ENCODE data around the gene PDC. TPM values are rescaled to one million over a fixed set of nuclear protein-coding genes. Genes with fewer than 3 reads are reported as not detected.

The PDC gene
- not detected for total RNA-seq

DNA sequence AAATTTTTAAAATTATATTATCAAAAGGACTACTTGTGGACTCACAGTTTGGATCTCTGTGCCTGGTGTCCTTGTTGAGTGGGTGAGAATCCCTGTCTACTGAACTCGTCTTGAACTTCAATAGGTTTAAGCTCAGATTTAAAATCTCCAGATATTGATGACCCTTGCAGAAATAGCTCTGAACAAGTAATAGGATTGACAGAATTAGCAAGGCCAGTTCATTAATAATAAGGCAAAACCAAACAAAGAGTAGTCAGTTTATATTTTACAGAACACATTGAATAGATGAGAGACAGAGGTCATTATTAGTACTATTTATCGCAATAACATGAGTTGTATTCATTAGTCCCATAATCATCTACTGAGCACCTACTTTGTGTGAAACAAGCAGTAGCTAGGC is at the start of gene PDC:
Gene PDC, minus strand, starts transcription at position 101 of the 400 bp plus-strand sequence. CDS start 11,655 bp downstream, outside the sequence.
- Histone ChIP-seq H3K4me3 (no peak within 1 kb of the TSS), H3K27ac (replicated peaks in 1 of 4) (no peak within 1 kb of the TSS), H3K4me1 (no peaks in the 10 kb centered on the region), H3K27me3 (no peaks in the 10 kb centered on the region), H3K36me3 (no peaks in the 10 kb centered on the region), H3K9me3 (no peaks in the 10 kb centered on the region)
- TF ChIP-seq POLR2AphosphoS5 (IDR thresholded peaks at IDR 0.05): no peak
- TF ChIP-seq, protein P1, sequence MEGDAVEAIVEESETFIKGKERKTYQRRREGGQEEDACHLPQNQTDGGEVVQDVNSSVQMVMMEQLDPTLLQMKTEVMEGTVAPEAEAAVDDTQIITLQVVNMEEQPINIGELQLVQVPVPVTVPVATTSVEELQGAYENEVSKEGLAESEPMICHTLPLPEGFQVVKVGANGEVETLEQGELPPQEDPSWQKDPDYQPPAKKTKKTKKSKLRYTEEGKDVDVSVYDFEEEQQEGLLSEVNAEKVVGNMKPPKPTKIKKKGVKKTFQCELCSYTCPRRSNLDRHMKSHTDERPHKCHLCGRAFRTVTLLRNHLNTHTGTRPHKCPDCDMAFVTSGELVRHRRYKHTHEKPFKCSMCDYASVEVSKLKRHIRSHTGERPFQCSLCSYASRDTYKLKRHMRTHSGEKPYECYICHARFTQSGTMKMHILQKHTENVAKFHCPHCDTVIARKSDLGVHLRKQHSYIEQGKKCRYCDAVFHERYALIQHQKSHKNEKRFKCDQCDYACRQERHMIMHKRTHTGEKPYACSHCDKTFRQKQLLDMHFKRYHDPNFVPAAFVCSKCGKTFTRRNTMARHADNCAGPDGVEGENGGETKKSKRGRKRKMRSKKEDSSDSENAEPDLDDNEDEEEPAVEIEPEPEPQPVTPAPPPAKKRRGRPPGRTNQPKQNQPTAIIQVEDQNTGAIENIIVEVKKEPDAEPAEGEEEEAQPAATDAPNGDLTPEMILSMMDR (IDR thresholded peaks at IDR 0.05): no peak
- TF ChIP-seq EP300 (IDR thresholded peaks at IDR 0.05): no peak
- TF ChIP-seq POLR2A (IDR thresholded peaks at IDR 0.05; ENCODE audit: low read depth): no peak
- no peak for DNase-seq (ENCODE audit: extremely low spot score)
- intact Hi-C loops (cut with DNase I): no loop called here
- WGBS: 95% methylated on average over 2 of the region's 2 CpGs

DNA sequence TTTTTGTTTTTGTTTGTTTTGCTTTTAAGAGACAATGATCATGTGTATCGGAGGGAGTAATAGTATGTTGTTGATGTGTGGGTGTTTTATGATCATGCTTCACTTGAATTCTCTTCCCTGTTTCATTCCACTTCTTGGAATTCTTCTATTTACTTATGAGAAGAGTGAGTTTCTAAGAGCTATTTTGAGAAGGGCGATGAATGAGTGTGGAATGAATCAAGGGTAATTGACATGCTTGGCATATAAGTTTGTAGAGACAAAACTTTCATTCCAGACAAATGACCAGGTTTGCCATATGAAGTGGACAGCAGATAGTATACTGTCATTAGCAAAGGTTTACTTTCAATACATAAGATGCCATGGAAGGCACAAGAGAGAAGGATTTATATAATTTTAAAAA is 42.3 kb upstream of the PDC start:
- Histone ChIP-seq H3K36me3 (no peaks in the 10 kb centered on the region), H3K9me3 (peaks cover 0 to 23% (median 9%) of the 10 kb centered on the region in 4 donors), H3K4me3 (no peak overlapping the region), H3K27me3 (no peaks in the 10 kb centered on the region), H3K27ac (replicated peaks in 1 of 4) (no peak overlapping the region), H3K4me1 (no peaks in the 10 kb centered on the region)
- intact Hi-C loops (cut with DNase I): no loop called here
- TF ChIP-seq, protein P1 (IDR thresholded peaks at IDR 0.05): no peak
- no peak for TF ChIP-seq POLR2A (IDR thresholded peaks at IDR 0.05; ENCODE audit: low read depth)
- TF ChIP-seq POLR2AphosphoS5 (IDR thresholded peaks at IDR 0.05): no peak
- TF ChIP-seq EP300 (IDR thresholded peaks at IDR 0.05): no peak
- no peak for DNase-seq (ENCODE audit: extremely low spot score)
- 80% methylated on average over 2 of the region's 2 CpGs for WGBS

DNA sequence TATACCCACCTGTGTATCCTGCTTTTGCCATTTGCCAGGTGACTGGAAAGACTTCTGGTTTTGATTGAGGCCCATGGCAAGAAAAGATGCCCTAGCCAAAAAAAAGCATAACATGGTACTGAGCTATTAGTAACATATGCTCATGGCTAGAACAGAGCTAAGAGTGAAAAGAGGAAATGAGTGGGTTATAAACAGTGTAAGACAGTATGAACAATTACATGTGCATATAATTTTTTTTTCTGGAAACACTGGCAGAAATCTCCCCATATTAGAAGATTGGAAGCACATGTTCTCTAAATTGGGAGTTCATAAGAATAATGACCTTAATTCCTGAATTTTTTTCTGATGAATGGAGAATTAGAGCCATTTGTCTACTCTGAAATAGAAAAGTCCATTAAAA is 41.2 kb upstream of the PDC start:
- intact Hi-C loops (cut with DNase I): no loop called here
- no peak for TF ChIP-seq POLR2A (IDR thresholded peaks at IDR 0.05; ENCODE audit: low read depth)
- TF ChIP-seq, protein P1 (IDR thresholded peaks at IDR 0.05): no peak
- TF ChIP-seq EP300 (IDR thresholded peaks at IDR 0.05): no peak
- no peak for TF ChIP-seq POLR2AphosphoS5 (IDR thresholded peaks at IDR 0.05)
- no peak overlapping the region for H3K4me3 ChIP-seq
- no peak overlapping the region for H3K27ac ChIP-seq (replicated peaks in 1 of 4)
- H3K9me3 ChIP-seq: peaks cover 0 to 23% (median 6%) of the 10 kb centered on the region in 4 donors
- no peaks in the 10 kb centered on the region for H3K4me1 ChIP-seq
- H3K36me3 ChIP-seq: no peaks in the 10 kb centered on the region
- DNase-seq (ENCODE audit: extremely low spot score): no peak
- H3K27me3 ChIP-seq: no peaks in the 10 kb centered on the region

DNA sequence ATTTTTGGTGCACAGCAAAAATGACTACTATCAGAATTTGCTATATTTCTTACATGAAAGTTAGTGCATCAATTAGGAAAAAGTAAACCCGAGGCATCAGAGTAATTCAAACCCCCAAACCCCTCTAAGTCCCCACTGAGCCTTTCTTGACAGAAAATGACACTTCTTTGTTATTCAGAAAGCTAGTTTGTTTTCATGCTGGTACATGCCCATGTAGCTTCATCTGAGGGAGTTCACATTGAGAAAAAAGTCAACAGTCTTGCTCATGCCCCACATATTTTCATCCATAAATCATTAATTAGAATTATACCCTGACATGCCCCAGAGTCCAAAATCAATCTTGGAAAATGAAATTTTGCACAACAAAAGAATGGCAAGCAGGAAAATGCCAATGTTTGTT is 39.9 kb upstream of the PDC start:
- Histone ChIP-seq H3K27ac (replicated peaks in 1 of 4) (no peak overlapping the region), H3K27me3 (no peaks in the 10 kb centered on the region), H3K4me3 (no peak overlapping the region), H3K9me3 (peaks cover 0 to 17% (median 2%) of the 10 kb centered on the region in 4 donors), H3K4me1 (no peaks in the 10 kb centered on the region), H3K36me3 (no peaks in the 10 kb centered on the region)
- intact Hi-C loops (cut with DNase I): no loop called here
- TF ChIP-seq POLR2AphosphoS5 (IDR thresholded peaks at IDR 0.05) (no peak), POLR2A (IDR thresholded peaks at IDR 0.05; ENCODE audit: low read depth) (no peak)
- WGBS: 92% methylated on average over 1 of the region's 1 CpG
- no peak for DNase-seq (ENCODE audit: extremely low spot score)

DNA sequence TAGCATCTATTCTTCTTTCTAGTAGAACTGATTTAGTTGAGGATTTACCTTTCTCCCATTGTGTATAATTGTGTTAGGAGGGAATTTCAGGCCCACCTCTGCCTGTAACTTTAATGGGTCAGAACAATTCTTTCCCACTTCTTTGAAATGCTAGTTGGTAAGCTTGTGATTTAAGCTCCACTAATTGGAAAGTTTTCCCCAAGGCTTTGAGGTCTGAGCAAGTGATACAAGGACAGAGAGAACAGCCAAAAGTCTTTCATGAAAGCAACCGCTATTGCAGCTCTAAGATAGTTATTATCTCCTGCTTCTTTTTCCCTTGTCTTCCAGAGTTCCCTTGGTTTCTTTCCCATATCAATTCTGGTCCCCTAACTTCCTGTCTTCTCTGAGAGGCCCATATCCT is 38.7 kb upstream of the PDC start:
- TF ChIP-seq POLR2A (IDR thresholded peaks at IDR 0.05; ENCODE audit: low read depth) (no peak), EP300 (IDR thresholded peaks at IDR 0.05) (no peak)
- TF ChIP-seq, protein P1 (IDR thresholded peaks at IDR 0.05): no peak
- H3K4me3 ChIP-seq: no peak overlapping the region
- no peaks in the 10 kb centered on the region for H3K36me3 ChIP-seq
- no peak overlapping the region for H3K27ac ChIP-seq (replicated peaks in 1 of 4)
- peaks cover 0 to 4% (median 0%) of the 10 kb centered on the region in 4 donors for H3K9me3 ChIP-seq
- no peaks in the 10 kb centered on the region for H3K27me3 ChIP-seq
- intact Hi-C loops (cut with DNase I): no loop called here
- no peaks in the 10 kb centered on the region for H3K4me1 ChIP-seq
- no peak for DNase-seq (ENCODE audit: extremely low spot score)
- 88% methylated on average over 1 of the region's 1 CpG for WGBS

Measured in esophagus muscularis mucosa (tissue), 4 donors.